NCI-H446 (cell line): ENCODE data around the gene PNN.
"Not testable (repeated sequence)": the region's sequence is repeated elsewhere in the genome, so short reads cannot be mapped to it uniquely, and the experiment has no call there.

Experiments used
- DNase-seq, 2 experiments: peaks; one replicate each; lab custom pipeline; 2025; lab: John Stamatoyannopoulos, UW

PNN gene

DNA sequence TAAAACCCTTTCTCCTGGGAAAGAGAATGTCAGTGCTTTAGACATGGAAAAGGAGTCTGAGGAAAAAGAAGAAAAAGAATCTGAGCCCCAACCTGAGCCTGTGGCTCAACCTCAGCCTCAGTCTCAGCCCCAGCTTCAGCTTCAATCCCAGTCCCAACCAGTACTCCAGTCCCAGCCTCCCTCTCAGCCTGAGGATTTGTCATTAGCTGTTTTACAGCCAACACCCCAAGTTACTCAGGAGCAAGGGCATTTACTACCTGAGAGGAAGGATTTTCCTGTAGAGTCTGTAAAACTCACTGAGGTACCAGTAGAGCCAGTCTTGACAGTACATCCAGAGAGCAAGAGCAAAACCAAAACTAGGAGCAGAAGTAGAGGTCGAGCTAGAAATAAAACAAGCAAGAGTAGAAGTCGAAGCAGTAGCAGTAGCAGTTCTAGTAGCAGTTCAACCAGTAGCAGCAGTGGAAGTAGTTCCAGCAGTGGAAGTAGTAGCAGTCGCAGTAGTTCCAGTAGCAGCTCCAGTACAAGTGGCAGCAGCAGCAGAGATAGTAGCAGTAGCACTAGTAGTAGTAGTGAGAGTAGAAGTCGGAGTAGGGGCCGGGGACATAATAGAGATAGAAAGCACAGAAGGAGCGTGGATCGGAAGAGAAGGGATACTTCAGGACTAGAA, 6.1 kb downstream of the PNN start:
- no peak for DNase-seq

DNA sequence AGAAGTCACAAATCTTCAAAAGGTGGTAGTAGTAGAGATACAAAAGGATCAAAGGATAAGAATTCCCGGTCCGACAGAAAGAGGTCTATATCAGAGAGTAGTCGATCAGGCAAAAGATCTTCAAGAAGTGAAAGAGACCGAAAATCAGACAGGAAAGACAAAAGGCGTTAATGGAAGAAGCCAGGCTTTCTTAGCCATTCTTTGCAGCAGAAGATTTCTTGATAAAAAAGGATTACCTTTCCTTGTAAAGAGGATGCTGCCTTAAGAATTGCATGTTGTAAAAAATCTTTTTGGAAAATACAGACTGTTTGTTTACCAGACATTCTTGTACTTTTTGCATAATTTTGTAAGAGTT, 6.6 kb downstream of the PNN start:
- DNase-seq = no peak

DNA sequence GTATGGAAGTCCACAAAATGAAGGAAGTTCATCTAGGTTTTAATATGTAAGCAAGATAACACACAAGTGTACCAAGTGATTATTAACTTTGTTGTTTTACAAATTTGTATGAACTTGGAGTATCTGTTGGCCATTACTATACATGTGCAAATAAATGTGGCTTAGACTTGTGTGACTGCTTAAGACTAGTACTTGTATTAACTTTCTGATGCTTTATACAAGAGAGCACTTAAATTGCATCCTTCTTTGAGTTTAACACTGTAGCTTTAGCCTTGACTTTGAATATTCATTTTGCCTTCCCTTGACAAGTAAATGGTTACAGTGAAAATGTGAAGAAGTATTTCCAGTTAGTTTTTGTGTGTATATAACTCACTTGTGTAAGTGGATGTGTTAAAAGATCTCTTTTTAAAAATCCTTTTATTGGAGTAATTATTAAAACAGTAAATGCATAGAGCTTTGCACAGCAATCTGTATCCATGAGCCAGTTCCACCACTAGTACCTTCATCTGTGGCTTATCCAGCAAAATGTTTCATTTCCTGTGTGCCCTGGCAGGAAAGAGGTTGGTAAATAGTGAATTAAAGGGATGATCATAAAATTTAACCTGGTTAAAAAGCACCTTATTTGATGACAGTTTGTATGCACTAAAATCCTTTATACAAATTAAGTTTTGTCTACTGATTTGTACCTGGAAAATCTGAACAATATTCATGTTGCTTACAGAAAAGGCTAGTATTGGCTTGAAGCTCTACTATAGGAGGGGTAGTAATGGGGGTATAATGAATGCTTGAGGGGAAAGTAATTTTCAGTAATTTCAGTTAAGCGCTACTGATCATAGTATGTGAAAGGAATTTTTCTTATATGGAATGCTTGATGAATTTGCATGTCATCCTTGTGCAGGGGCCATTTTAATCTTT, 8.0 kb downstream of the PNN start:
- DNase-seq = no peak

DNA sequence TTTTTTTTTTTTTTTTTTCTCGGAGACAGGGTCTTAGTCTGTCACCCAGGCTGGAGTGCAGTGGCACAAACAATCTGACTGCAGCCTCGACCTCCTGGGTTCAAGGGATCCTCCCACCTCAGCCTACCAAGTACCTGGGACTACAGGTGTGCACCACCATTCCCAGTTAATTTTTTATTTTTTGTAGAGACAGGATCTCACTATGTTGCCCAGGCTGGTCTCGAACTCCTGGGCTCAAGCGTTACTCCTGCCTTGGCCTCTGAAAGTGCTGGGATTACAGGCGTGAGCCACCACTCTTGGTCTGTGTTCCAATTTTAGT, 8.6 kb downstream of the PNN start:
- not testable (repeated sequence) for DNase-seq

- no peak for DNase-seq
Observed at GRCh38 chr14:39184628-39185255, 9.7 kb downstream of the PNN start.

DNA sequence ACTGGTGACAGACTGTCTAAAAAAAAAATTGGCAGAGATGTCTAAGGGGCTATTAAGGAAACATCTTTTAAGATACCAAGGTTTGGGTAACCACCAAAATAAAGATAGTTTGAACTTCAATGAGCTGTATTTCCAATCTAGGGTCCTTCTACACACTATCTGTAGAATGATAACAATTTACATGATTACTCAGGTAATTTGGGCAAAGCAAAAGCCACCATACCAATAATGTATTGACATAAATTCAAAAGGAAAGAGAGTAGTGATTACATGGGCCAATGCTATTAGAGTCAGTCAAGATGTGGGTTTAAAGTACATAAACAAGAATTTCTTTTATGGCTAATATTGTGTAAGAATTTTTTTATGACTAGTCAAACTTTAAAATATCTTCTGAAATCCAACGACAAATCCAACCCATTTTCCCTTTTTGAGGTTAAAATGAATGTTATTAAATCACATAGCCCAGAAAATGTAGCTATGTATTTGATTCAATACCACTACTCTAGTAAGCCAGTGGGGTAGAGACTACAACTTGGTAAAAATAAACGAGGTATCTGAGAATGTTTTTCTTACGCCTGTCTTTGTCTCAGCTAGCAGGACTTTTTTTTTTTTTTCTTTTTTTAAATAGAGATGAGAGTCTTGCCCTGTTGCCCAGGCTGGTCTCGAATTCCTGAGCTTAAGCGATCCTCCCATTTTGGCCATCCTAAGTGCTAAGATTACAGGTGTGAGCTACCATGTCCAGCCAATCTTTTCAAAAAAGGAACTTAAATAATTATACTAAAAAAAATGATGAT, 10.4 kb downstream of the PNN start:
- DNase-seq = no peak

DNA sequence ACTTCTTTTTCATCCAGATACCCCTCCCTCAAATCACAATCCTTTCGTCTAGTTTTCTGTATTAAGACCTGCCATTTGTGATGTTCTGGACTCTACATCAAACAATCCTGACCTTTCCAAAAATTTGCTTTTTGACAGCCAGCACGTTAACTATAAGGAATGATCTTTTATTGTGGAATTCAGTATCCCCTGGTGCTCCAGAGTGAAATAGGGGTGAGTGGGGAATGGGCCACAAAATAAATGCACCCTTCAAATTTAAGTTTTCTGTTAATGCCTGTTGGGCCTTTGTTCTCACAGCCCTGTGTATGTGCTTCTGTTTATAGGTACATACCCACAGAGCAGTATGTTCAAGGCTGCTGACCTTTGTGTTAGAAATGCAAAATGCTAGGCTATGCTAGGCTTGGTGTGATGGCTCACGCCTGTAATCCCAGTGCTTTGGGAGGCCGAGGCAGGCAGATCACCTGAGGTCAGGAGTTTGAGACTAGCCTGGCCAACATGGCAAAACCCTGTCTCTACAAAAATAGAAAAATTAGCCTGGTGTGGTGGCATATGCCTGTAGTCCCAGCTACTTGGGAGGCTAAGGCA, 12.0 kb downstream of the PNN start:
- no peak for DNase-seq

DNA sequence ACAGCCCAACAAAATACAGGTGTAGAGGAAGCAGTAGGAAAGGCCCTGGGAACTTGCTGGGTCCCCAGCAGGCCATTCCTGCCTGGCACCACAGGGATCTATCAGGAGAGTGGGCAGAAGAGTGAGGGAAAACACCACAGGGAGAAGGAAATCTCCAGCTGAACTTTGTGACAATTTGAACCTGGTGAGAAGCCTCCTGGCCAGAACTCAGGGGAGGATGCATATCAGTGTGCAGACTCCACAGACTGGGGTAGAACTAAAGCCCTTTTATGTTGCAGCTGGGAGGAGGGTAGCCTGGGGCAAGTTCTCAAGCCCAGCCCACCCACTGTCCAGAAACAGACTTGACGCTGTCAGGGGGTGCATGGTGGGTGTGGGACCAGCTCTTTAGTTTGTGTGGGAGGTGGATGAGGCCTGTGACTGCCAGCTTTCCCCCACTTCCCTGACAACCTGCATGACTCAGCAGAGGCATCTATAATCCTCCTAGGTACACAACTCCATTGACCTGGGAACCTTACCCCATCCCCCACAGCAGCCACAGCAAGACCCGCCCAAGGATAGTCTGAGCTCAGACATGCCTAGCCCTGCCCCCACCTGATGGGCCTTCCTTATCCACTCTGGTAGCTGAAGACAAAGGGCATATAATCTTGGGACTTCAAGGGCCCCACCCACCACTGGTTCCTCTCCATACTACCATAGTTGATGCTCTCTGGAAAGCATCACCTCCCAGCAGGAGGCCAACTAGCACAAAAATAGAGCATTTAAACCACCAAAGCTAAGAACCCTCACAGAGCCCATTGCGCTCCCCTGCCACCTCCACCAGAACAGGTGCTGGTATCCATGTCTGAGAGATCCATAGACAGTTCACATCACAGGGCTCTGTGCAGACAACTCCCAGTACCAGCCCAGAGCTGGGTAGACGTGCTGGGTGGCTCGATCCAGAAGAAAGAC, 28.9 kb downstream of the PNN start:
- no peak for DNase-seq

GRCh38 chr14:39207430-39207829, 32.4 kb downstream of the PNN start:
- not testable (repeated sequence) for DNase-seq

- no peak for DNase-seq
Observed at GRCh38 chr14:39211109-39211741, 36.2 kb downstream of the PNN start.

GRCh38 chr14:39212034-39212433, 37.0 kb downstream of the PNN start:
- no peak for DNase-seq

DNA sequence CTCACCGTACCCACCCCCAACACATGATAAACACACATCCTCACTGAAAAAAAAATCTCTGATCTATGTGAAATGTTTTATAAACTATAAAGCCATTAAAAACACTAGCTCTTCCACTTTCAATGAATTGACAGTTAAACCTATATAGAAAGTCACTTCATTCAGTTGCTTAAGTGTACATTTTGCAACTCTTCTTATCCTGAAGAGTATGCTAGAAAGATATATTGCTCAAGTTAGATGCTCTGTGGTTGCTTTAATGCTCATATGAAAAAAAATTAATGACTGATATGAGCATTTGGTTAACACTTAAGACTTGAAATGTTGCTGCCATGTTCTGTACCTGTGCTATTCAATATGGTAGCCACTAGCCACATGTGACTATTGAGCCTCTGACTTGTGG, 37.6 kb downstream of the PNN start:
- DNase-seq = no peak

DNA sequence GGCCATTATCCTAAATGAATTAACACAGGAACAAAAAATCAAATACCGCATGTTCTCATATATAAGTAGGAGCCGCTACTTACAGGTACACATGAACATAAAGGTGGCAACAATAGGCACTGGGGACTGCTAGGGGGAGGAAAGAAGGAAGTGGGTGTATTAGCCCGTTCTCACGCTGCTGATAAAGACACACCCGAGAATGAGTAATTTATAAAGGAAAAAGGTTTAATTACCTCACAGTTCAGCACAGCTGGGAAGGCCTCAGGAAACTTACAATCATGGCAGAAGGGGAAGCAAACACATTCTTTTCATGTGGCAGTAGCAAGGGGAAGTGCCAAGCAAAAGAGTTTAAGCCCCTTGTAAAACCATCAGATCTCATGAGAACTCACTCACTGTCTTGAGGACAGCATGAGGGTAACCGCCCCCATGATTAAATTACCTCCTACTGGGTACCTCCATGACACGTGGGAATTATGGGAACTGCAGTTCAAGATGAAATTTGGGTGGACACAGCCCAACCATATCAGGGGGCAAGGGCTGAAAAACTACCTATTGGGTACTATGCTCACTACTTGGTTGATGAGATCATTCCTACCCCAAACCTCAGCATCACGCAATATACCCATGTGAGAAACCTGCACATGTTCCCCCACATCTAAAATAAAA, 42.3 kb downstream of the PNN start:
- DNase-seq = no peak

DNA sequence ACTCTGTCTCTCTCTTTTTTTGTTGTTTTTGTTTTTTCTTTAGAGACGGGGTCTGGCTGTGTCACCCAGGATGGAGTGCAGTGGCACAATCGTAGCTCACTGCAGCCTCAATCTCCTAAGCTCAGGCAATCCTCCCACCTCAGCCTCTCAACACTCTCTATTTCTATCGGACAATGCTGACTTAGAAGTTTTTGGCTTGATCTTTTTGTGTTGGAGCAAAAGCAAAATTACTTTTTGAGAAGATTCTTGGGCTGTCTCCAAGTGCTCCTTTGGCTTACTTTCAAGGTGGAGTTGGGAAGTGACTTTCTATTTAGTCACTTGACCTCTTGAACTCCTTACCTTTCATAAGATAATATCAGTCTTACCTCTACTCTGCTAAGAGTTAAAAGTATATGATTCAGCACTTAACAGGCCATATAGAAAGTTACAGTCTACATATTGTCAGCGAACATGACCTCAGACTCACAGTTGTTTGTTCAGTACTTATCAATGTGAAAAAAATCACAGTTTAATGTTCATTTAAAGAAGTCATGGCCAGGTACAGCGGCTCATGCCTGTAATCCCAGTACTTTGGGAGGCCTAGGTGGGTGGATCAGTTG, 43.2 kb downstream of the PNN start:
- DNase-seq = no peak

DNA sequence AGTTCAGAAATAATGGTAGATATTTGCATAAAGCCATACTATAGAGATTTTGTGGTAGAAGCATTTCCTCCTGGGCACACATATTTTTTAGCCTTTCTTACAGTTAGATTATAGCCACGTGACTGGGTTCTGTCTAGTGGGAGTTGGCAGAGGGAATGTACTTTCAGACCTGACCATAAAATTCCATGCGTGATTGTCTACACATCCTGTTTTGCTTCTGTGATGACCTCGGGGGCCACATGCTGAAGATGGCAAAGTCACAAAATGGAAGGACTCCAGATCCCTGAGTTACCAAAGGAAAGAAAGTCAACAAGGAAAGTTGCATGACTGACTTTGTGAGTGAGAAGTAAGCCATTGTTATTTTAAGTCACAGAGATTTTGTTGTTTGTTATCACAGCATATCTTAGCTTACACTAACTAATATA, 44.0 kb downstream of the PNN start:
- no peak for DNase-seq

- not testable (repeated sequence) for DNase-seq
Observed at GRCh38 chr14:39220473-39220872, 45.4 kb downstream of the PNN start.

GRCh38 chr14:39228044-39228443, 53.0 kb downstream of the PNN start:
- DNase-seq = no peak

DNA sequence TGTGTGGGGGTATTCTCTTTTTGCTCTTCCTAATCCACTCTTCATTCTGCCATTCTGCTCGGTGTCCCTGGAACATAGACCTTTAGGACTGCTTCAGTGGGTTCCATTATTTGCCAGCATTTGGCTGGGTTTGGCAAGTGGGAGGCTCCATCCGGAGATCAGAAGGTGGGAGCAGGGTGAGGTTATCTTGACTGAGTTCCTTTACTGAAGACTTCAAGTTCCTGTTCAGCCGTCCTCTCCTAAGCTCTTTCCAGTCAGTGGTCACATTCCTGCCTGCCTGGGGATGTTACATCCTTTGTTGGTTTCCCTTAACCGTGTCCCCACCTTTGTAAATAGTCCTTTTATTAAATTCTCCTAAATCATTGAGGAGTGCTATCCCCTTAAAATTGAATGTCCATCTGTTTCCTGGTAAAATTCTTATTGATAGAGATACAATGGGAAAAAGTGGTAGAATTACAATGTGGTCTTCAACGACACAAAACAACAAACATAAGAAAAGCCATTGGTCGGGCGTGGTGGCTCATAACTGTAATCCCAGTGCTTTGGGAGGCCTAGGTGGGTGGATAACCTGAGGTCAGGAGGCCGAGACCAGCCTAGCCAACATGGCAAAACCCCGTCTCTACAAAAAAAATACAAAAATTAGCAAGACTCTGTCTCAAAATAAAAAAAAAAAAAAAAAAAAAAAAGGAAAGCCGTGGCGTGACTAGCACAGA, 53.6 kb downstream of the PNN start:
- DNase-seq = no peak

DNA sequence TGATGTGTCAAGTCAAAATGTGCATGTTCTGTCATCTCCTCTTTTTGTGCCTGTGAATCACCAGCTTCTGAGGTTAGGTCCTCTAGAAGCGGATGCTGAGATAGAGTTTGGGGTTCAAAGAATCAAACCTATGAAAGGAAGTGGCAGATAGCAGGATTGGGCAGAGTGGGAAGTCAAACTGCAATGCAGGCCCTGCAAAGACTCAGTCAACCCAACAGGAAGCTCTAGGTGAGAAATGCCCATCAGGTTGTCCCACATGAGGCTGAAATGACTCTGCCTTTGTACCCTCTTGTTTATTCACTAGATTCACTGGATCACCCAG, 54.1 kb downstream of the PNN start:
- DNase-seq = no peak
